ENCODE data around the gene ROBO1. TPM values are rescaled to one million over a fixed set of nuclear protein-coding genes. Genes with fewer than 3 reads are reported as not detected.

ROBO1 gene
- total RNA-seq, 1 donor from 2014 or later, result 169 TPM

- no peak overlapping the region for H3K4me2 ChIP-seq
- H3K27me3 Mint-ChIP-seq (ENCODE audit: insufficient read depth, low read depth), result no peaks in the 10 kb centered on the region
- H3K4me3 Mint-ChIP-seq, result no peak overlapping the region
- no peak overlapping the region for H2AFZ ChIP-seq (replicated peaks)
- no peak overlapping the region for H3K9ac ChIP-seq
- H3K36me3 ChIP-seq, result no peaks in the 10 kb centered on the region
- no peak for DNase-seq (ENCODE audit: low spot score)
- H3K4me1 ChIP-seq, result peaks cover 9% of the 10 kb centered on the region
- H3K79me2 ChIP-seq (ENCODE audit: low read depth), result peaks cover 40% of the 10 kb centered on the region
- no peaks in the 10 kb centered on the region for H3K9me3 ChIP-seq (ENCODE audit: low read depth)
- no peak overlapping the region for H3K4me3 ChIP-seq
- no peak overlapping the region for H3K27ac ChIP-seq
- peaks cover 3% of the 10 kb centered on the region for H4K20me1 ChIP-seq (ENCODE audit: low read depth)
- peaks cover 5% of the 10 kb centered on the region for H3K4me1 Mint-ChIP-seq
- no peak overlapping the region for H3K27ac Mint-ChIP-seq
- H3K36me3 Mint-ChIP-seq, result peaks cover 5% of the 10 kb centered on the region
- TF ChIP-seq EZH2 (IDR thresholded peaks at IDR 0.05), result no peak
- no peak for TF ChIP-seq EZH2phosphoT487 (IDR thresholded peaks at IDR 0.05)
- TF ChIP-seq CTCF (IDR thresholded peaks at IDR 0.05), result no peak
- H3F3A ChIP-seq (ENCODE audit: low read depth), result no peaks in the 10 kb centered on the region
- H3K9me3 Mint-ChIP-seq, result peaks cover 3% of the 10 kb centered on the region
- no peaks in the 10 kb centered on the region for H3K27me3 ChIP-seq
Observed at GRCh38 chr3:78742041-78742440, 1025.8 kb downstream of the ROBO1 start.

- H3K9ac ChIP-seq, result no peak overlapping the region
- H3K27ac Mint-ChIP-seq, result no peak overlapping the region
- H3F3A ChIP-seq (ENCODE audit: low read depth), result no peaks in the 10 kb centered on the region
- H3K79me2 ChIP-seq (ENCODE audit: low read depth), result peaks cover 36% of the 10 kb centered on the region
- H3K27me3 ChIP-seq, result no peaks in the 10 kb centered on the region
- H3K4me1 ChIP-seq, result peaks cover 9% of the 10 kb centered on the region
- H4K20me1 ChIP-seq (ENCODE audit: low read depth), result peaks cover 3% of the 10 kb centered on the region
- no peaks in the 10 kb centered on the region for H3K9me3 ChIP-seq (ENCODE audit: low read depth)
- H3K36me3 ChIP-seq, result no peaks in the 10 kb centered on the region
- H3K27ac ChIP-seq, result no peak overlapping the region
- H3K4me1 Mint-ChIP-seq, result peaks cover 5% of the 10 kb centered on the region
- H3K9me3 Mint-ChIP-seq, result peaks cover 3% of the 10 kb centered on the region
- no peak overlapping the region for H3K4me3 Mint-ChIP-seq
- peaks cover 5% of the 10 kb centered on the region for H3K36me3 Mint-ChIP-seq
- H3K4me2 ChIP-seq, result no peak overlapping the region
- DNase-seq (ENCODE audit: low spot score), result no peak
- no peaks in the 10 kb centered on the region for H3K27me3 Mint-ChIP-seq (ENCODE audit: insufficient read depth, low read depth)
- no peak overlapping the region for H2AFZ ChIP-seq (replicated peaks)
- no peak overlapping the region for H3K4me3 ChIP-seq
- TF ChIP-seq EZH2phosphoT487 (IDR thresholded peaks at IDR 0.05) (no peak), CTCF (IDR thresholded peaks at IDR 0.05) (peak; percentile 62), EZH2 (IDR thresholded peaks at IDR 0.05) (no peak)
Observed at GRCh38 chr3:78741066-78741645, 1026.6 kb downstream of the ROBO1 start.

GRCh38 chr3:78738833-78739232 lies 1029.0 kb downstream of the ROBO1 start:
- H3K27me3 ChIP-seq, result no peaks in the 10 kb centered on the region
- peaks cover 3% of the 10 kb centered on the region for H4K20me1 ChIP-seq (ENCODE audit: low read depth)
- no peaks in the 10 kb centered on the region for H3K9me3 ChIP-seq (ENCODE audit: low read depth)
- no peaks in the 10 kb centered on the region for H3F3A ChIP-seq (ENCODE audit: low read depth)
- peaks cover 50% of the 10 kb centered on the region for H3K79me2 ChIP-seq (ENCODE audit: low read depth)
- H3K4me1 ChIP-seq, result peaks cover 9% of the 10 kb centered on the region
- Mint-ChIP-seq H3K4me1 (peaks cover 5% of the 10 kb centered on the region), H3K9me3 (peaks cover 3% of the 10 kb centered on the region), H3K4me3 (no peak overlapping the region), H3K27me3 (ENCODE audit: insufficient read depth, low read depth) (no peaks in the 10 kb centered on the region), H3K27ac (no peak overlapping the region), H3K36me3 (no peaks in the 10 kb centered on the region)
- no peak for TF ChIP-seq EZH2phosphoT487 (IDR thresholded peaks at IDR 0.05)
- no peak for TF ChIP-seq CTCF (IDR thresholded peaks at IDR 0.05)
- no peak for TF ChIP-seq EZH2 (IDR thresholded peaks at IDR 0.05)
- H3K36me3 ChIP-seq, result no peaks in the 10 kb centered on the region
- DNase-seq (ENCODE audit: low spot score), result no peak
- no peak overlapping the region for H3K4me2 ChIP-seq
- no peak overlapping the region for H3K9ac ChIP-seq
- no peak overlapping the region for H3K27ac ChIP-seq
- H3K4me3 ChIP-seq, result no peak overlapping the region
- H2AFZ ChIP-seq (replicated peaks), result no peak overlapping the region
